ENCODE results near the gene SIGLEC10.
"Not testable (repeated sequence)": the region's sequence is repeated elsewhere in the genome, so short reads cannot be mapped to it uniquely, and the experiment has no call there.

SIGLEC10 gene

DNA sequence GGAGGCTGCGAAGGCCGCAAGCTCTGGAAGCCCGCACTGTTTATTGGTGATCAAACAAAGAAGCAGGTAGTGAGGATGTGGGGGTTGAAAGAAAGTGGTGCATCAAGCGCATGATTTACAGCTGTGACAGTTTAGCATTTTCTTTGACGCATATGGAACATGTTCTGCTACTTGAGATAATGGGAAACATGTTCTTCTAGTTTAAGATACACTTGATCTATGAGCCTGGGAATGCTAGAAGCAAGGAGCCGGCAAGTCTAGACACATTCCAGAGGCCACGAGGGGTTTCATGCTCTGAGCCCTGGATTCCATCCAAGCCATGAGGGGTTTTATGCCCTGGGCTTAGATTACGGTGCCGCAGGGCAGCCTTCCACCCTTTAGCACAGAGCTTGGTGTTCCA lies 20.0 kb downstream of the SIGLEC10 start:
- not testable (repeated sequence) for DNase-seq (ENCODE audit: low read depth in 2 of 2, low spot score in 1 of 2)

DNA sequence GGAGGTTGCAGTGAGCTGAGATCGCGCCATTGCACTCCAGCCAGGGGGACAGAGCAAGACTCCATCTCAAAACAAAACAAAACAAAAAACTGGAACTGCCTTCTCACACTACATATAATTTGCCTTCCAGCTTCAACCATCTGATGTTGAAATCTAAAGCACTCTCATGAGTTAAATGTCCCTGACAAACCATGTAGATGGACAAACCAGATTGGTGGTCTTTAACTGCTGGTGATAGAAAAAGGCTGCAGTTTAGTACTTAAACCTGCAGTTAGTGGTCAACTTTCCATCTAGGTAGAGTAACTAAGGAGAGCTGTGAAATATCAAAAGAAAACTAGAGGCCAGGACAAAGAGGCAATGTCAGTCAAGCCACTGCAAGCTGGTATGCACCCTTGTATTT lies 21.3 kb downstream of the SIGLEC10 start:
- DNase-seq (ENCODE audit: low read depth in 2 of 2, low spot score in 1 of 2) = no peak

DNA sequence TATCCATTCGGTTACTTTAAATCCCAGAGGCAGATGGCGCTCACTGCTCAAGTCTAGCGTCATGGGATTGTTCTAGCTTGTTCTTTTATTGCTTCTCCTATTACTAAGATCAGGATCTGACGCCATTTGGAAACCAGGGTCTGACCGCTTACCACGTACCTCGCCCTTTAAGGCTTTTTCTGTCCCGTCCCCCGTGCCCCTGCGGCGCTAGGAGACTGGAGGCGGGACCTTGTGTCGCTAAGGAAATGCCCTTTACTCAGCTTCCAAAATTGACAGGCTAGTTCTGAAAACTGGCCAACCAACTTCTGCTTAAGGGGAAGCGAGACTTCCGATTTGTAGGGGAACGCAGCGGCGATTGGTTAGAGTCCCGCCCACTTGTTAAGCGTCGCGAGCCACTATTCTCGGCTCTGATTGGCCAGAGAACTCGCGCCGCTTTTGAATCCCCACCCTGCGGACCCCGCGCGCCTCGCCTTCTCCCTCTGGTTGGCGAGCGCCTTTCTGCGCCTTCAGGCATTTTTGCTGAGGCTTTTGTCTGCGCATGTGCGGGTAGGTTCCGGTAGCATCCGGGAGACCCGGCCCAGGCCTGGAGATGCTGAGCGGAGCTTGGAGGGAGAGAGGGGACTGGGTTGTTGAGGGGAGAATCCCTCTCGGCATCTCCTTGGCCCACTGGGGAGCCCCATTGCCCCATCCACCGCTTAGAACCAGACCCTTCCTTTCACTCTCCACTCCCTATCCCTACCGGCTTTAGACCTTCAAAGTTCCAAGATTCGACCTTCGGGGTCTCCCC lies 23.2 kb downstream of the SIGLEC10 start:
- DNase-seq (ENCODE audit: low read depth in 2 of 2, low spot score in 1 of 2) = peak; percentile 75 to 82

GRCh38 chr19:51392701-51393100 lies 24.7 kb downstream of the SIGLEC10 start:
- no peak for DNase-seq (ENCODE audit: low read depth in 2 of 2, low spot score in 1 of 2)

DNA sequence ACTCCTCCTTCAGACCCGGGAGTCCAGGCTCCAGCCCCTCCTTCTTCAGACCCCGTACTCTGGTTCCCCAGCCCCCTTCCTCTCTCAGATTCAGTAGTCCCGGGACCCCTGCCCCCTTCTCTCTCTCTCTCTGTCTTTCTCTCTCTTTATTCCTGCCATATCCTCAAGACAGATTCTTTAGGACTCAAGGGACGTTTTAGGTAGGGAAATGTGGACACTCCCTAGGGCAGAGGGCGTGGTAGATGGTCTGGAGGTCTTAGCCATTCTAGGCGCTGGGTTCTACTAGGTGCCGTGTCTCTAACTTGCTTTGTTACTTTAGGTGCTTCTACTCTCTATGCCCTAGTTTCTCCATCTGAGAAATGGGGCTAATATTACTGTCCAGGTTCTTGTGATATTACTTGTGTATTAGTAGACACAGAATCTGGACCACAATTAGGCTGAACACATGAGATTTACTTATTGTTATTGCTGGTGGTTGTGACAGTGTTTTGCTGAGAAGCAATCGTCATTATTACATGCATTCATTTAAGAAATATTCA lies 26.3 kb downstream of the SIGLEC10 start:
- no peak for DNase-seq (ENCODE audit: low read depth in 2 of 2, low spot score in 1 of 2)

DNA sequence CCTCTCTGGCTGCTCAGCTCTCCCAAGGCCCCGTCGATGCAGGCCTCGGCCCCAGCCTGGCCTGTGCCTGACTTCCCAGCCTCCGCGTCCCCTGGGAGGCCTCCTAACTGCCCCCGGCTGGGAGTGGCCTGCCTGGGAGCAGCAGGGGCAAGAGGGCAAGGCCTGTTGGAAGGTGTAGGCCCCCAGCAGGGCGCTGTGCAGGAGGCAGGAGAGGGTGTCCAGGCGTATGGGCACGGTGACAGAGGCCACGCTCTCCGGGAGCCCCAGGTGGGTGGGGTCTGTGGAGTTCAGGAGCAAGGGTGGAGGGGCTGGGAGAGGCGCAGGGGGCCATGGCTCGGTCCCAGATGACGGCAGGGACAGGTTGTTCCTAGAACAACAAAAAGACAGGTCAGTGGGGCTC lies 28.3 kb downstream of the SIGLEC10 start:
- no peak for DNase-seq (ENCODE audit: low read depth in 2 of 2, low spot score in 1 of 2)

GRCh38 chr19:51387924-51388389 lies 29.5 kb downstream of the SIGLEC10 start, which contains the start of gene LIM2:
Gene LIM2 (minus strand): TSS chr19:51387974. CDS start chr19:51387443, 531 bp downstream.
- DNase-seq (ENCODE audit: low read depth in 2 of 2, low spot score in 1 of 2) = no peak

- no peak for DNase-seq (ENCODE audit: low read depth in 2 of 2, low spot score in 1 of 2)
Measured at GRCh38 chr19:51386882-51387520, 30.4 kb downstream of the SIGLEC10 start.

- DNase-seq (ENCODE audit: low read depth in 2 of 2, low spot score in 1 of 2) = no peak
Measured at GRCh38 chr19:51382004-51382403, 35.4 kb downstream of the SIGLEC10 start.

- DNase-seq (ENCODE audit: low read depth in 2 of 2, low spot score in 1 of 2) = no peak
Measured at GRCh38 chr19:51380379-51380778, 37.1 kb downstream of the SIGLEC10 start.

DNA sequence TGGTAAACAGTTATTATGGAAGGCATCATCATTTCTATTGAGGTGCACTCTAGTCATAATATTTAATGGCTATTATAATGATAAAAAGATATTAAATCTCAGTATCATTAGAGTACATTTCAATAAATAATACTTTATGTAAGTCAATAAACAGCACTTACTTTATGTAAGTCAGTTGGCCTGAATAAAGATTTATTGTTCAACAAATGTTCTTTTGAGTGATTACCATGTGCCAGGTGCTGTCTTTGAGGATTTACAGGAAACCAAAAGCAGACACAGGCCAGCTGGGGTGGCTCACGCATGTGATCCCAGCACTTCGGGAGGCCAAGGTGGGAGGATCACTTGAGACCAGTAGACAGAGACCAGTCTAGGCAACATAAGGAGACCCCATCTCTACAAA lies 40.0 kb downstream of the SIGLEC10 start:
- DNase-seq (ENCODE audit: low read depth in 2 of 2, low spot score in 1 of 2) = no peak

- peak in 1 of 2 donors; percentile 44 for DNase-seq (ENCODE audit: low read depth in 2 of 2, low spot score in 1 of 2)
Measured at GRCh38 chr19:51375504-51376221, 41.8 kb downstream of the SIGLEC10 start.

DNA sequence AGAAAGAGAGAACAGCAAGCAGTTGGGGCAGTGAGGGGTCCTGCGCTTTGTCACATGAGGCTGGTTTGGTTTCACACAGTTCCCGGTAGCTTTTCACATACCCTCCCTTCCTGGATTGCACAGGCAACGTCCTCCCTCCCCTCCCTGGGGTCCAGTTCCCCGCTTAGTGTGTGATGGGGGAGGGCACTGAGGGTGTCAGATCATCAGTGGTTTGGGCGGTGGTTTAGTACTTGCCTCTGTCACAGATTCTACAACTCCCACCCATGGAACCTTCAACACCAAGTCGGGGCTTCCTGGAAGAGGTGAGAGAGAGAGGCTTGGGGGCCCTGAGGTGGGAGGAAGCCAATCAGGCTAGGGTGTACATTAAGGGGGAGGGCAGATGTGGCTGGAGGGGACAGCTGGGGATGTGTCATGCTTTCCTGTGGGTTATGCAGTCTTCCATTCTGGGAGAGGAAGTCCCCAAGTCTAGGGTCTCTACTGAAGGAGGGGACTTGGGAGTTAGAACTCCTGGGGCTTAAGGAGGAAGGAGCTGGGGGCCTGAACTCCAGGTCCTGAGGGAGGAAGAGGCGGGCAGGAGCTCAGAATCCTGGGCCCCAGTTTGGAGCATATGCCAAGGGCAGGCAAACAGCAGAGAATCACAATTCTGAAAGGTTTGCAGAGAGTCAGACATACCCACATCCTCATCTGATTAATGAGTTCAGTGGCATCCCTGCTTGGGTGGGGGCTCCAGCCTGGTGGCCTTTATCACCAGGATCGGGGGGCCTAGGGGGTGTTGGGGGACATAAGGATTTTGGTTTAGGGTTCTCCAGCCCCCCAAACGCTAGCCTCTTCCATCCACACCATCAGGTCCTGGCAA lies 44.6 kb downstream of the SIGLEC10 start, which contains the start of gene NKG7:
NKG7 (minus strand) TSS at position 6 of the 856 bp plus-strand sequence. CDS start 119 bp downstream, outside the sequence.
- peak; percentile 74 to 87 for DNase-seq (ENCODE audit: low read depth in 2 of 2, low spot score in 1 of 2)

GRCh38 chr19:51372021-51372648 lies 45.3 kb downstream of the SIGLEC10 start:
- no peak for DNase-seq (ENCODE audit: low read depth in 2 of 2, low spot score in 1 of 2)

GRCh38 chr19:51371186-51371690 lies 46.2 kb downstream of the SIGLEC10 start:
- no peak for DNase-seq (ENCODE audit: low read depth in 2 of 2, low spot score in 1 of 2)

DNA sequence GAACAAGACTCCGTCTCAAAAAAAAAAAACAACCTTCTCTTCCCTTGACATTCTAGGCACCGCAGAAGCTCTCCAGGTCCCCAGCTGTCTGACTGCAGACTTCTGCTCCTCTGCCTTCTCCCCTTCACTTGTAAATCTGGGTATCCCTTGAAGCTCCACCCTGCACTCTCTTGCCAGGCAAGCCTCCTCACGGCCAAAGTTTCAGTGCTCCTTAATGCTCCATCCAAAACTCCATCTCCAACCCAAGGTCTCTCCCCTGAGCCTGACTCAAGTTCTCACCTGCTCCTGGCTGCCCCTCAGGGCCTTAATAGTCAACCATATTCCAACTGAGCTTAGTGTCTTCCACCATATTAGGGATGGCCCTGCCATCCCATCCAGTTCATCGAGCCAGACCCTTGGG lies 47.2 kb downstream of the SIGLEC10 start:
- DNase-seq (ENCODE audit: low read depth in 2 of 2, low spot score in 1 of 2) = no peak

- peak in 1 of 2 donors; percentile 46 for DNase-seq (ENCODE audit: low read depth in 2 of 2, low spot score in 1 of 2)
Measured at GRCh38 chr19:51368366-51369282, 48.8 kb downstream of the SIGLEC10 start, which contains the start of gene CLDND2. Gene CLDND2 (minus strand): TSS chr19:51369003. CDS start chr19:51368577, 426 bp downstream.

GRCh38 chr19:51367565-51368365 lies 49.7 kb downstream of the SIGLEC10 start:
- peak; percentile 97 to 98 for DNase-seq (ENCODE audit: low read depth in 2 of 2, low spot score in 1 of 2)

All from stimulated activated CD8-positive, alpha-beta memory T cell treated with anti-CD3 and anti-CD28 coated beads, Interleukin-4, amount 100 ng/mL, for 4 hours (primary cell).